NCI-H2029 (cell line): ENCODE data around the gene PIP5K1B.
A peak's percentile ranks its signal among the peaks of the same experiment; 100 is the strongest.

ENCODE experiments used
- DNase-seq: peaks from one replicate; lab custom pipeline; 2025; lab: John Stamatoyannopoulos, UW

The PIP5K1B gene

GRCh38 chr9:68707801-68708488 is 2.9 kb downstream of the PIP5K1B start:
- DNase-seq = no peak

GRCh38 chr9:68708513-68708912 is 3.5 kb downstream of the PIP5K1B start:
- no peak for DNase-seq

GRCh38 chr9:68709291-68710110 is 4.5 kb downstream of the PIP5K1B start:
- no peak for DNase-seq

GRCh38 chr9:68710111-68710471 is 5.1 kb downstream of the PIP5K1B start:
- DNase-seq = no peak

- peak; percentile 81 for DNase-seq
These were observed 6.2 kb downstream of the PIP5K1B start for GRCh38 chr9:68711281-68711680.

- DNase-seq = no peak
These were observed 6.9 kb downstream of the PIP5K1B start for GRCh38 chr9:68711932-68712331.

- DNase-seq = no peak
These were observed 9.6 kb downstream of the PIP5K1B start for GRCh38 chr9:68714416-68715180.

GRCh38 chr9:68715181-68715456 is 10.1 kb downstream of the PIP5K1B start:
- no peak for DNase-seq

- no peak for DNase-seq
These were observed 12.8 kb downstream of the PIP5K1B start for GRCh38 chr9:68717552-68718443.

- no peak for DNase-seq
These were observed 14.8 kb downstream of the PIP5K1B start for GRCh38 chr9:68719847-68720246.

GRCh38 chr9:68720656-68721313 is 15.7 kb downstream of the PIP5K1B start:
- no peak for DNase-seq

- no peak for DNase-seq
These were observed 16.8 kb downstream of the PIP5K1B start for GRCh38 chr9:68721666-68722330.

GRCh38 chr9:68725070-68725469 is 20.0 kb downstream of the PIP5K1B start:
- DNase-seq = no peak

GRCh38 chr9:68726489-68726888 is 21.4 kb downstream of the PIP5K1B start:
- DNase-seq = no peak

GRCh38 chr9:68727636-68728035 is 22.6 kb downstream of the PIP5K1B start:
- DNase-seq = no peak

GRCh38 chr9:68728731-68729130 is 23.7 kb downstream of the PIP5K1B start:
- DNase-seq = no peak

GRCh38 chr9:68730570-68731235 is 25.7 kb downstream of the PIP5K1B start:
- DNase-seq = no peak

- no peak for DNase-seq
These were observed 26.8 kb downstream of the PIP5K1B start for GRCh38 chr9:68731857-68732256.

GRCh38 chr9:68732405-68733020 is 27.5 kb downstream of the PIP5K1B start:
- DNase-seq = no peak

- no peak for DNase-seq
These were observed 28.0 kb downstream of the PIP5K1B start for GRCh38 chr9:68733021-68733405.
